A673 (cell line): Measurements from ENCODE around the gene SH2D2A.

Experiments used
- EZH2 ChIP-seq: fragments of 200-600 bp; sonication (generic); IDR thresholded peaks from 2 replicates; pipeline ENCODE4 v1.6.1; 2017; ENCODE audit warnings: borderline replicate concordance, low read depth, mild to moderate bottlenecking, mixed read lengths, antibody characterized with exemption, low read length; ENCODE audit not compliant: poor library complexity, severe bottlenecking
- TF ChIP-seq, protein P1 (sequence below): fragments of 300-800, 200-600 bp; sonication (generic); conservative IDR thresholded peaks from 2 replicates; pipeline ENCODE4 v1.5.1; 2017; ENCODE audit warnings: low read depth, mild to moderate bottlenecking, antibody characterized with exemption, low read length, moderate library complexity, mixed read lengths

DNA sequence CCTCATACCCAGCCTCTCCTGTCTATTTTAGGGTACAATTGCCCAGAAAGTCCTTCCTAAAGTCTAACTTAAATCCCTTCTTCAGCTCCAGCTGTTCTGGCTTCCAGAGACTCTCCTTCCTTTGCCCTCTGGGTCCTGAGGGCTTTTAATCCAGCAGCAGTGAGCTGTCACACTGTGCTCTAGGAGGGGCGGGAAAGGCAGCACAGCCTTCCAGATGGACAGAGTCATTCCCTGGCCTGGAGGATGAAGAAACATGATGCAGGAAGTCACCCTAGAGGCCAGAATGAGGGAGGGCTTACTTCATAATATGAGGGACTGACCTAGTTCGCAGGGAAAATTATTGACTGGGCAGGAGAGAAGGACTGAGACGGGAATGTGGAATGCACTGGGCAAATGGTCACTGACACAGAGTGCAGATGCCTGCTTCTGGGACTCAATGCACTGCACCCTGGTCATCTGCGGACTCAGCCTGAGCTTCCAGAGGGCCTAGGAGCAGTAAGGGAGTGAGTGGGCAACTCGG, 1.3 kb downstream of the SH2D2A start:
- TF ChIP-seq EZH2, result no peak
- TF ChIP-seq, protein P1, sequence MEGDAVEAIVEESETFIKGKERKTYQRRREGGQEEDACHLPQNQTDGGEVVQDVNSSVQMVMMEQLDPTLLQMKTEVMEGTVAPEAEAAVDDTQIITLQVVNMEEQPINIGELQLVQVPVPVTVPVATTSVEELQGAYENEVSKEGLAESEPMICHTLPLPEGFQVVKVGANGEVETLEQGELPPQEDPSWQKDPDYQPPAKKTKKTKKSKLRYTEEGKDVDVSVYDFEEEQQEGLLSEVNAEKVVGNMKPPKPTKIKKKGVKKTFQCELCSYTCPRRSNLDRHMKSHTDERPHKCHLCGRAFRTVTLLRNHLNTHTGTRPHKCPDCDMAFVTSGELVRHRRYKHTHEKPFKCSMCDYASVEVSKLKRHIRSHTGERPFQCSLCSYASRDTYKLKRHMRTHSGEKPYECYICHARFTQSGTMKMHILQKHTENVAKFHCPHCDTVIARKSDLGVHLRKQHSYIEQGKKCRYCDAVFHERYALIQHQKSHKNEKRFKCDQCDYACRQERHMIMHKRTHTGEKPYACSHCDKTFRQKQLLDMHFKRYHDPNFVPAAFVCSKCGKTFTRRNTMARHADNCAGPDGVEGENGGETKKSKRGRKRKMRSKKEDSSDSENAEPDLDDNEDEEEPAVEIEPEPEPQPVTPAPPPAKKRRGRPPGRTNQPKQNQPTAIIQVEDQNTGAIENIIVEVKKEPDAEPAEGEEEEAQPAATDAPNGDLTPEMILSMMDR, result no peak
